Upper lobe of right lung (tissue), 1 donor: Measurements from ENCODE around the gene NOVA1. TPM values are rescaled to one million over a fixed set of nuclear protein-coding genes. Genes with fewer than 3 reads are reported as not detected.

Experiments
- ATAC-seq: fragments of 200-7000 bp; cut with Tn5 transposase; one replicate; pipeline ENCODE4 v1.9.1; 2020; ENCODE audit warnings: mild to moderate bottlenecking, moderate library complexity
- DNase-seq: peaks from one replicate; pipeline ENCODE4 v3.0.0-alpha.2; 2020
- H3K27ac ChIP-seq: fragments of 200-600 bp; one replicate; pipeline ENCODE4 v1.8.0; 2022
- H3K27me3 ChIP-seq: fragments of 200-600 bp; one replicate; pipeline ENCODE4 v1.8.0; 2022; ENCODE audit warnings: mild to moderate bottlenecking
- H3K36me3 ChIP-seq: fragments of 200-600 bp; one replicate; pipeline ENCODE4 v1.8.0; 2022
- H3K4me1 ChIP-seq: fragments of 200-600 bp; one replicate; pipeline ENCODE4 v1.8.0; 2022
- H3K4me3 ChIP-seq: fragments of 200-600 bp; one replicate; pipeline ENCODE4 v1.8.0; 2022; ENCODE audit warnings: mild to moderate bottlenecking
- H3K9me3 ChIP-seq: fragments of 200-600 bp; one replicate; pipeline ENCODE4 v1.8.0; 2022
- CTCF ChIP-seq: fragments of 200-600 bp; IDR thresholded peaks from one replicate; pipeline ENCODE4 v1.8.0; 2022; ENCODE audit warnings: antibody characterized with exemption
- intact Hi-C: fragments of 100-400 bp; cut with DNase I; formaldehyde crosslinking; loops from one replicate; pipeline ENCODE4 v1.11.0; 2022
- total RNA-seq: library from RNA; stranded (reverse); fragmentation: NEBNext Ultra II Directional; extraction: Animal tissue kit (Norgen Biotek cat#: 25700); gene quantifications from one replicate; pipeline ENCODE4 v1.2.1, GENCODE V29; 2021
- donor health status: DM: no; HTN: yes; CAD: no; lungs with severe emphysema.

Gene NOVA1
- total RNA-seq, 1 donor from 2014 or later: 1.6 TPM

DNA sequence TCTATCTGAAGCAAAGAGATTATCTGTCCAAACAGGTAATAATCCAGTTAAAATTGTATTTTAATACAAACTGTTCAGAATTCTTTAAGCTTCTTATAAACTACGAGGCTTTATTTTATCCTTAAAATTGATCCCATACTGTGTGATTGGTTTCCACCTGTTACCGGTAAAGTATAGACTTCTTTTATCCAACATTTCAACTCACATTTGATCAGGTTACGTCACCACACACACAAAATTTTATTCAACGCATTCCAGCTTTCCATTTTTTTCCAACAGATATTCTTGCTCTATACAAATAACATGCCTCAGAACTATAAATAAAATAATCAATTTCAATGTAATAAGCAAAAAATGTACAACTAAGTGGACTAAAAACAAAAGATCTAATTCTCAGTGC, 4.5 kb downstream of the NOVA1 start:
- ATAC-seq: no peak
- intact Hi-C loops: no loop called here
- no peak for TF ChIP-seq CTCF

GRCh38 chr14:26589925-26590324, 7.9 kb downstream of the NOVA1 start:
- DNase-seq (no peak), ATAC-seq (no peak)
- no peak overlapping the region for H3K4me3 ChIP-seq
- no peaks in the 10 kb centered on the region for H3K4me1 ChIP-seq
- no peaks in the 10 kb centered on the region for H3K9me3 ChIP-seq
- TF ChIP-seq CTCF: no peak
- no peaks in the 10 kb centered on the region for H3K27me3 ChIP-seq
- intact Hi-C loops: no loop called here
- no peak overlapping the region for H3K27ac ChIP-seq
- no peaks in the 10 kb centered on the region for H3K36me3 ChIP-seq

More for the DNA sequence above, 4.5 kb downstream of the NOVA1 start:
- Histone ChIP-seq H3K27me3 (peaks cover 3% of the 10 kb centered on the region), H3K4me3 (no peak overlapping the region), H3K9me3 (no peaks in the 10 kb centered on the region), H3K36me3 (no peaks in the 10 kb centered on the region), H3K27ac (no peak overlapping the region), H3K4me1 (no peaks in the 10 kb centered on the region)
- no peak for DNase-seq

DNA sequence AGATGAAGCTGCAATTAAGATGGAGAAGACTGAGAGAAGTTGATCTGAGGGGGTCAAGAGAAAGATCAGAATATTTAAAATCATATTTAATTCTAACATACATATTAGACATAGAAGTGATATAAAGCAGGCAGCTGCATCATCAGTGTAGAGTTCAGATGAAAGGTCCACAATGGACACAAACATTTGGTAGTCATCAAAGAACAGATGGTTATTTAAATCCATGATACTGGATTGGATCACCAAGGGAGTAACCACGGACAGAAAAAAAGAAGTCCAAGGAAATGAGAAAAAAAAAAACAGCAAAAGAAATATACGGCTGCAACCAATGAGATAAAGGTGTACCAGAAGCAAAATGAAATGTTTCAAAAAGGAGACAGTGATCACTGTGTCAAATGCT, 20.1 kb downstream of the NOVA1 start:
- no peak for ATAC-seq
- intact Hi-C loops: no loop called here
- no peaks in the 10 kb centered on the region for H3K4me1 ChIP-seq
- no peak for TF ChIP-seq CTCF
- DNase-seq: no peak
- H3K9me3 ChIP-seq: no peaks in the 10 kb centered on the region
- H3K27ac ChIP-seq: no peak overlapping the region
- H3K27me3 ChIP-seq: no peaks in the 10 kb centered on the region
- no peak overlapping the region for H3K4me3 ChIP-seq
- H3K36me3 ChIP-seq: no peaks in the 10 kb centered on the region

- no peak for ATAC-seq
- Histone ChIP-seq H3K4me1 (no peaks in the 10 kb centered on the region), H3K27ac (no peak overlapping the region), H3K9me3 (no peaks in the 10 kb centered on the region), H3K4me3 (no peak overlapping the region), H3K27me3 (no peaks in the 10 kb centered on the region), H3K36me3 (no peaks in the 10 kb centered on the region)
- TF ChIP-seq CTCF: no peak
- intact Hi-C loops: no loop called here
- no peak for DNase-seq
Measured at GRCh38 chr14:26554069-26554772, 43.6 kb downstream of the NOVA1 start.

DNA sequence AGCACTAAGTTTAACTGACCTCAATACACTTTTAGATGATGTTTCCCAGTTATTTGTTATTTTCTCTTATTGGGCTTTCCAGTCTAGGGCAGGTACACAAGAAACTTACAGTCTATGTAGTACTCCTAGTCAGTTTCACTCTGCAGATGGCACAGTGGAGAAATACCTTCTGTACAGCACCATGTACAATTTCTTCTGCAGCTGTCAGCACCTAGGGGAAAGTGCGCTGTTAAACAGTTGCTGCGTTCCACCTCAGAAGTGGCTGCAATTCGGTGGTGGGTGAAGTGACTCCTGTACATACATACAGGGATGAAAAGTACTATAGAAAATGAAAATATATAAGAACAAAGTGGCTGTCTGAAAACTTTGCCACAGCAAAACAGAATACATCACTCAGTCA, 48.3 kb downstream of the NOVA1 start:
- Histone ChIP-seq H3K27ac (no peak overlapping the region), H3K27me3 (no peaks in the 10 kb centered on the region), H3K4me1 (no peaks in the 10 kb centered on the region), H3K36me3 (no peaks in the 10 kb centered on the region), H3K4me3 (no peak overlapping the region), H3K9me3 (no peaks in the 10 kb centered on the region)
- no peak for ATAC-seq
- no peak for DNase-seq
- no peak for TF ChIP-seq CTCF
- intact Hi-C loops: no loop called here

DNA sequence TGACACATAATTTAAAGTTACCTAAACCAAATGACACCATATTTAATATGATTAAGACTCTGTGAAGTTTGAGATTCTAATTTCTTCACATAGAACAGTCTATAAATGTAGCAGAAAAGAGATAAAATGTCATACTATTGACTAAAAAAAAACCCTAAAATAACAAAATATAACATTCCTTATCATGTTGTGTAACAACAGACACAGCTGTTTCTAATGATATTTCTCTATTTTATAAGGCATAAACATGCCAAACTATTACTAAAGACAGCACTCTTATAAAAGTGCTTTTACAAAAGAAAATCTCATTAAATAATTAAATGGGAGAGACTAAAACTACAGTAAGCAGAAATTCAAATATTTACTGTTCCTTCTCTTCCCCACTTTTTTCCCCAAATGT, 49.4 kb downstream of the NOVA1 start:
- no peak for TF ChIP-seq CTCF
- ATAC-seq: no peak
- H3K27ac ChIP-seq: no peak overlapping the region
- no peaks in the 10 kb centered on the region for H3K4me1 ChIP-seq
- intact Hi-C loops: no loop called here
- H3K27me3 ChIP-seq: no peaks in the 10 kb centered on the region
- no peaks in the 10 kb centered on the region for H3K9me3 ChIP-seq
- H3K36me3 ChIP-seq: no peaks in the 10 kb centered on the region
- DNase-seq: no peak
- H3K4me3 ChIP-seq: no peak overlapping the region
